ENCODE results near the gene AFF3. TPM values are rescaled to one million over a fixed set of nuclear protein-coding genes. Genes with fewer than 3 reads are reported as not detected.

Gene AFF3
- total and polyA plus RNA-seq, 4 donors, result 0.48 to 5.3 (median 2.3) TPM

- no peaks in the 10 kb centered on the region for H3K27me3 ChIP-seq (ENCODE audit: control insufficient read depth in 4 of 4, insufficient read depth in 4 of 4, low read length in 3 of 4)
Observed at GRCh38 chr2:100057901-100058261, 84.5 kb downstream of the AFF3 start.

More at GRCh38 chr2:100057901-100058261, 84.5 kb downstream of the AFF3 start:
- Histone ChIP-seq H3K9me3 (ENCODE audit: control insufficient read depth in 4 of 4, low read length in 3 of 4) (no peaks in the 10 kb centered on the region), H3K9ac (ENCODE audit: low read depth in 1 of 2, low read length in 2 of 2) (no peak overlapping the region), H3K4me3 (ENCODE audit: low read depth in 1 of 3, low read length in 3 of 3) (no peak overlapping the region), H3K4me1 (ENCODE audit: control insufficient read depth in 4 of 4, insufficient read depth in 4 of 4, low read length in 3 of 4) (no peaks in the 10 kb centered on the region), H3K27ac (ENCODE audit: low read depth in 1 of 2, low read length in 2 of 2) (no peak overlapping the region), H3K36me3 (ENCODE audit: control insufficient read depth in 4 of 4, insufficient read depth in 3 of 4, low read depth in 1 of 4, low read length in 3 of 4) (no peaks in the 10 kb centered on the region)
- no peak for TF ChIP-seq REST (IDR thresholded peaks at IDR 0.05)
- TF ChIP-seq JUND (IDR thresholded peaks at IDR 0.05), result no peak
- no peak for TF ChIP-seq HNF4A (conservative IDR thresholded peaks at IDR 0.05)
- TF ChIP-seq CTCF (IDR thresholded peaks at IDR 0.05; ENCODE audit: low read depth, low read length, missing input control), result no peak
- TF ChIP-seq HNF4G (IDR thresholded peaks at IDR 0.05), result no peak
- no peak for TF ChIP-seq YY1 (IDR thresholded peaks at IDR 0.05)
- no peak for TF ChIP-seq FOXA2 (IDR thresholded peaks at IDR 0.05)
- no peak for TF ChIP-seq ZBTB33 (IDR thresholded peaks at IDR 0.05)
- TF ChIP-seq MAX (IDR thresholded peaks at IDR 0.05), result no peak
- no peak for TF ChIP-seq FOXA1 (IDR thresholded peaks at IDR 0.05)
- DNase-seq (ENCODE audit: low spot score), result no peak

Data from liver (tissue), 9 donors.